Esophagus squamous epithelium (tissue), 4 donors: ENCODE data around the gene HNRNPK.

Source experiments
- CTCF ChIP-seq, 6 experiments: fragments of 450-650 bp in 4 of 6; fragments of 200-600 bp in 2 of 6; sonication (generic) in 2 of 6; IDR thresholded peaks; one replicate each; pipeline ENCODE4 v1.5.1; 2016 to 2019; ENCODE audit warnings: antibody characterized with exemption in 6 of 6, mild to moderate bottlenecking in 4 of 6, moderate library complexity in 4 of 6
- POLR2A ChIP-seq, 4 donors: fragments of 450-650 bp; IDR thresholded peaks; one replicate each; pipeline ENCODE4 v1.6.1; 2017; ENCODE audit warnings: antibody characterized with exemption in 4 of 4, mild to moderate bottlenecking in 4 of 4, moderate library complexity in 3 of 4

GRCh38 chr9:83965350-83966208 lies 14.4 kb downstream of the HNRNPK start:
- no peak for TF ChIP-seq CTCF (IDR thresholded peaks at IDR 0.05)
- TF ChIP-seq POLR2A (IDR thresholded peaks at IDR 0.05), result no peak
